ENCODE data around the gene UBALD2.
"Not testable (repeated sequence)": the region's sequence is repeated elsewhere in the genome, so short reads cannot be mapped to it uniquely, and the experiment has no call there.

UBALD2 gene

DNA sequence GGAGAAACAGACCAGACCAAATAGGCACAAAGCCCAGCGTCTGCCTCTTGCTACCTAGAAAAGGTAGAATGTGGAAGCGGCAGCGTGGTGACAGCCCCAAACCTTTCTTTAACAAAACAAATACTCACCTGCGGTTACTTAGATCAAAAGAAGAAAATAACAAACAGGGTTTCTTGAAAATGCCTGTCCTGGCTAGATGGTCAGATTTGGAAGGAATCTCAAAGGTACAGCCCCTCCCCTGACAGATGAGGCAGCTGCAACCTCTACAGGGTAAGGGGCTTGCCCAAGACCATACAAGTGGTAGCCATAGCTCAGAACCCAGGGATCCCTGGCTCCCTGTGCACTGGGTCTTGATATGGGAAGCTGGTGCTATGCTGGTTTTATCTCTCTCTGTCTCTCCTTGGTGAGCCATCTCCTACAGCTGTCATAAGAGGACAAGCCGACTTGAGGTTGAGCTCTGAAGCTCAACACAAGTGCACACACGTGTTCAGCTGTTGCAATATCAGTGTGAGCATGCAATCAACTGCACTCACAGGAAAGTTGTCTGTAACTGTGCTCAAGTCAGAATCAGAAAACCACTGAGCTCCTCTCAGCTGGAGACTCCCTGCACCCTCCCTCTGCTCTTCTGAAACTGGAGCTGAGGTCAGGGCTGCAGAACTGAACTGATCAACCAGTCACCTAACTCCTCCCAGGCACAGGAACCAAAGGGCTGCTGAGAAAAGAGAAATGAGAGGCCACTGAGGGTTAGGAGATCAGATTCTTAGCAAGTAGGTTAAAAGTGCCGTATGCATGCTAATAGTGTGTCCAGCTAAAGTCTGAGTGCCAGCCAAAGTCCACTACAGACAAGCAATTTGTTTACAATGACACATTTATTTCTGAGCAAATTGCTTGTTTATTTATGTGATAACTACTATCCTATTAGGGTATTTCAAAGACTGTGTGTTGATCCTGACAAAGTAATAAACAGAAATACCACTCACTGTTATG, 18.8 kb upstream of the UBALD2 start:
- peak; percentile 99 for DNase-seq

DNA sequence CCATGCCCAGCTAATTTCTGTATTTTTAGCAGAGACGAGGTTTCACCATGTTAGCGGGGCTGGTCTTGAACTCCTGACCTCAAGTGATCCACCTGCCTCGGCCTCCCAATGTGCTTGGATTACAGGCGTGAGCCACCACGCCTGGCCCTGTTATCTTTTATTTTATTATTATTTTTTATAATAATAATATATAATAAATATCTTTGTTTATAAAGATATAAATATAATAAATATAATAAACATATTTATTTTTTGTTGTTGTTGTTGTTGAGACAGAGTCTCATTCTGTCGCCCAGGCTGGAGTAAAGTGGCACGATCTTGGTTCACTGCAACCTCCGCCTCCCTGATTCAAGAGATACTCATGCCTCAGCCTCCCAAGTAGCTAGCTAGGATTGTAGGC, 17.8 kb upstream of the UBALD2 start:
- no peak for DNase-seq

DNA sequence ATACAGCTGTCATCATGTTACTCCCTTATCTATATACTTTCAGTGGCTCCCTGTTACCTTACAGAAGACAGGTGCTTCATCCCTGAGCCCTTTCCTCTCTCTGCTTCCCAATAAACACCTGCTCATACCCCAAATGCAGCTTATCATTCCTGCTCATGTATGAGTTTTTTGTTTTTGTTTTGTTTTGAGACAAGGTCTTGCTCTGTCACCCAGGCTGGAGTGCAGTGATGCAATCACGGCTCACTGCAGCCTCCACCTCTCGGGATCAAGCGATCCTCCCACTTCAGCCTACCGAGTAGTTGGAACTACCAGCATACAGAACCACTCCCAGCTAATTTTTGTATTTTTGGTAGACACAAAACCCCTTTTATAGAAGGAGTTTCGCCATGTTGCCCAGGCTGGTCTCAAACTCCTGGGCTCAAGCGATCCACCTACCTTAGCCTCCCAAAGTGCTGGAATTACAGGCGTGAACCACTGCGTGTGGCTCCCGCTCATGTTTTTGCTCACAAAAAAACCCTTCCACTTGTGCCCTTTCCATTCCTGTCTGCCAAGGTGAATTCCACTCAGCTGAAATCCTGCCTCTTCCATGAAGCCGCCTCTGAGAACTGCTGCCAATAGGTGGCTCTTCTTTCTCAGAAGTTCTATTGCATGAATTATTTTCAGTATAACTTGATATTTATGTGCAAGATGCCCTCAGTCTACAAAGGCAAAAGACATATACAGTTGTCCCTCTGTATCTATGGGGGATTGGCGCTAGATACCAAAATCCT, 16.9 kb upstream of the UBALD2 start:
- peak; percentile 28 to 31 for DNase-seq

DNA sequence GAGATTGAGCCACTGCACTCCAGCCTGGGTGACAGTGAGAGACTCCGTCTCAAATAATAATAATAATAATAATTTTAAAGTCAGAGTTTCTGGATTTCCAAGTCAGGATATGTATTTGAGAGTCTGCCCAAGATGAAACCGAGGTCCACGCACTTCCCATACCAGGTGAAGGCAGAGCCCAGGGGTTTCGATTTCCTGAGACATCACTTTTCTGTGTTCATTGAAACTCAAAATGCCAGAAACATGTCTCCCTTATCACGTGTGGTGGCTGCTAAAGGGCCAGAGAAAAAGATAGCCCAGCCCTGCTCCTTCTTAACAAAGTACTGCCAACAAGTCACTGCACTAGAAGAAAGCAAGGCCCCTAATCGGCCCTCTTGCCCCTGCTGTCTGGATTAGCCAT, 15.0 kb upstream of the UBALD2 start:
- DNase-seq = no peak

DNA sequence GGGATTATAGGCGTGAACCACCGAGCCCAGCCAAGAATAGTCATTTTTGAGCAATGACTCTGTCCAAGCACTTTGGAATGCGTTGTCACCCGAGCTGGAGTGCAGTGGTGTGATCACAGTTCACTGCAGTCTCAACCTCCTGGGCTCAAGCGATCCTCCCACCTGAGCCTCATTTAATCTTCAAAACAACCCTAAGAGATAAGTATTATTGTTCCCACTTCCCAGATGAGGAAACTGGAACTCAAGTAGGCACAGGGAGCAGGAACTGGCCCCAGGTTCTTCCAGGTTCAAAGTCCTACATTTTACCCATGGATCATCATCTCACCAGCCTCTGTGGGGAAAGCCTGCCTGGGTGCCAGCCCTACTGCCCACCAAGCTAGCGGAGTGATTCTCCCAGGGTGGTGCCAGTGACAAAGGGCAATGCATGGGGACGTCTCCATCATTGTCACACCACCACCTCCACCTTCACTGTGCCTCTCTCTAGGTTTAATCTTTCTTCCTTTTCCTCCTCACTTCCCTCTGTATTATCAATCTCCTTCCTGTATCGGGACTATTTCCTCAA, 13.6 kb upstream of the UBALD2 start:
- DNase-seq = no peak

DNA sequence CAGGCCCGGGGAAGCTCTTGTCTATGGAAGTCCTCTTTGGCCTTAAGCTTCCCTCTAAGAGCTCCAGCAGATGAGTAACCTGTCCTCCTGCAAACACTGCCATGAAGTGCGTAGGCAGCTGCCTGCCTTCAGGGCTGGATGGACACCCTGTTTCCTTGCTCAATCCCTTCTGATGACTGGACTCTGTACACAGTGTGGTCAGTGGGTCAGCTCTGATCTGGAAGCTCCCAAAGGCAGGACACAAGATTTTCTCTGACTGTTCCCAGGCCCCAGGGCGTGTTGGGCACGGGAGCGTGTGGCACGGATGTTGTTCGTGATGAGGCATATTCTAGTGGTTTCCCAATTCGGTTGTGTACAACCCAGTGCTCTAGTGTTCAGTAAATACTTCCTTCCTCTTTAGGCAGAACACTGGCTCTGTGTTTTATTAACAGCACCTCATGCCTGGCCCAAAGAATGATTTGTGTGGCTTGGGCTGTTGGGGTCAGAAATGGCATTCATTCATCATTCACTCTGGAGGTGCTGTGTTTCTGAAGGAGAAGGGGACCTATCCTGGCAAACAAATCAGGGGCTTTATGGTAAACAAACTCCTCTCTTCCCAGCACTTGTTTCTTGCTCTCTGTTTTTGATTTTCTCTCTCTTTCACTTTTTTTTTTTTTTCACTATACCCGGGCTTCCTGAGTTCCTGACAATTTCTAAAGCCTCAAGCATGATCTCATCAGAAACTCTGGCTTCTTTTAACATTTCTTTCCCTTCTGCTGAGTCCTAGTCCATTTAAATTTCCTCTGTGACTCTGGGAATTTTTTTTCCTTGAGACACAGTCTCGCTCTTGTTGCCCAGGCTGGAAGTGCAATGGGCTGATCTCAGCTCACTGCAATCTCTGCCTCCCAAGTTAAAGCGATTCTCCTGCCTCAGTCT, 12.9 kb upstream of the UBALD2 start:
- peak; percentile 82 to 91 for DNase-seq

DNA sequence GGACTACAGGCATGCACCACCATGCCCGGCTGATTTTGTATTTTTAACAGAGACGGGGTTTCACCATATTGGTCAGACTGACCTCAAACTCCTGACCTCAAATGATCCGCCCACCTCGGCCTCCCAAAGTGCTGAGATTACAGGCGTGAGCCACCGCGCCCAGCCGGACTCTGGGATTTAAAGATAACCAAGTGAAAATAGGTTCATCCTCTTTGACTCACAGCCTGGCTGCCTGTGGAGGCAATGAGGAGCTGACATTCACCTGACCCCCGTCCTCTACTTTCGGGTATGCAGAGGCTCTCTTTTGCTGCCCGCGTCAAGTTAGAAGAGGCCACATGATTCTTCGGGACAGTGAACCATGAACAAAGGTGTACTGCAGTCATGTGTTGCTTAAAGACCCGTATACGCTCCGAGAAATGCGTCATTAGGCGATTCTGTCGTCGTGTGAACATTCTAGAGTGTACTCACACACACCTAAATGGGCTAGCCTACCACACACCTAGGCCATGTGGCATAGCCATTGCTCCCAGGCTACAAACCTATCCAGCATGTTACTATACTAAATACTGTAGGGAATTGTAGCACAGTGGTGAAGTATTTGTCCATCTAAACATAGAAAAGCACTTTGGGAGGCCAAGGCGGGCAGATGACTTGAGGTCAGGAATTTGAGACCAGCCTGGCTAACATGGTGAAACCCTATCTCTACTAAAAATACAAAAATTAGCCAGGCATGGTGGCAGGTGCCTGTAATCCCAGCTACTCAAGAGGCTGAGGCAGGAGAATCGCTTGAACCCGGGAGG, 12.0 kb upstream of the UBALD2 start:
- not testable (repeated sequence) for DNase-seq

DNA sequence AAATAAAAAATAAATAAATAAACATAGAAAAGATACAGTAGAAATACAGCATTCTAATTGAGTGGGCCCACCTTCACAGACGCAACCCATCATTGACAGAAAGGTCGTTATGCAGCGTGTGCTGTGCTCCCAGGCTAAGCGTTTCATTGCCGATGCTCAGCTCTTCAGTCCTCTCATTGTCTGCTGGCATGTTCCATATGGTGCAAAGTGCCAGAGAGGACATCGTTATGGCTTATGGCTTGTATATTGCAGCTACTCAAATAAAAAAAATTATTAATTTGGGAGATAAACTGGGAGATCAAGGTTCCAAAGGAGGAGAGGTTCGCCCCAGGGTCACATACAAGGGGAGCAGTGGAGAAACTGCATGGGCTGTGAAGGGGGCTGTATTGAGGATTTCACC, 11.3 kb upstream of the UBALD2 start:
- no peak for DNase-seq

DNA sequence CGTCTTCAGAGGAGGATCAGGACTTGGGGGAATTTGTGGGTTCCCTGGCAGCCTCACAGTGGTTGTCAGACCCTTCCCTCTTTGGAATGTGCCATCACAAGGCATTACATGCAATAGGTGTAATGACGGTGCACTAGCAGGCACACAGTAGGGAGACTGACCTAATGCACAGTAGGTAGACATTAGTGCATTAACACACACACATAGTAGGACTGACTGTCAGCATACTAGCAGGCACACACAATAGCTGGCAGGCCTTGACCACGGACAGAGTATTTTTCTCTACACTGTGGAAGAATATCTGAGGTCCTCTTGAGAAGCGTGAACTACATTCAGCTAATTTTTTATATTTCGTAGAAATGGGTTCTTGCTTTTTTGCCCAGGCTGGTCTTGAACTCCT, 10.9 kb upstream of the UBALD2 start:
- DNase-seq = no peak

DNA sequence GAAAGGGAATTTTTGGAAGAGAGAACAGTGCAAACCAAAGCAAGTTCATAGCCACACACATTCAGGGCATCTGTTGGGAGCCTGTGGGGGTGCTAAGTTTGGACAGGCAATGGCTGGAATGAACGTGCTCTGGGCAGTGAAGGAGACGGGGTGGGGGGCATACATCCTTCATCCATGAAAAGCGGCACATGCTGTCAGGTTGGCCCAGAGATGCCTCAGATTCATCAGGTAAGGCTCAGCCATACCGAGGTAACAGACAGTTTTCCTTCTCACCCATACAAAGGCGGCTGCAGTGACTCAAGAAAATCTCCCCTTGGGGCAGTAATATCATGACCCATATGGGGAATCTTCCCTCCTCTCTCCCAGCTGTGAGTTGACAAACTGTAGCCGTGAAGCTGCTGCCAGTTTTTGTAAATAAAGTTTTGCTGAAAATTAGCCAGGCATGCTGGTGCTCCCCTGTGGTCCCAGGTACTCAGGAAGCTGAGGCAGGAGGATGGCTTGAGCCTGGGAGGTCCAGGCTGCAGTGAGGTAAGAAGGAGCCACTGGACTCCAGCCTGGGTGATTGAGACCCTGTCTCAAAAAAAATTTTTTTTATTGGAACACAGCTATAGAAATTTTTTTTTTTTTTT, 9.2 kb upstream of the UBALD2 start:
- DNase-seq = no peak

DNA sequence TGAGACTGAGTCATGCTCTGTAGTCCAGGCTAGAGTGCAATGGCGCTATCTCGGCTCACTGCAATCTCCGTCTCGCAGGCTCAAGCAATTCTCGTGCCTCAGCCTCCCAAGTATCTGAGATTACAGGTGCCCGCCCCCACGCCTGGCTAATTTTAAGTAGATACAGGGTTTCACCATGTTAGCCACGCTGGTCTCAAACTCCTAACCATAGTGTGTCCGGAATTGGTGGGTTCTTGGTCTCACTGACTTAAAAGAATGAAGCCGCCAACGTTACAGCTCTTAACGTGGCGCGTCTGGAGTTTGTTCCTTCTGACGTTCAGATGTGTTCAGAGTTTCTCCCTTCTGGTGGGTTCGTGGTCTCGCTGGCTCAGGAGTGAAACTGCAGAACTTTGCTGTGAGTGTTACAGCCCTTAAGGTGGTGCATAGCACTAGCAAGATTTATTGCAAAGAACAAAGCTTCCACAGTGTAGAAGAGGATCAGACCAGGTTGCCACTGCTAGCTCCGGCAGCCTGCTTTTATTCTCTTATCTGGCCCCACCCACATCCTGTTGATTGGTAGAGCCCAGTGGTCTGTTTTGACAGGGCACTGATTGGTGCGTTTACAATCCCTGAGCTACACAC, 8.6 kb upstream of the UBALD2 start:
- DNase-seq = not testable (repeated sequence)

DNA sequence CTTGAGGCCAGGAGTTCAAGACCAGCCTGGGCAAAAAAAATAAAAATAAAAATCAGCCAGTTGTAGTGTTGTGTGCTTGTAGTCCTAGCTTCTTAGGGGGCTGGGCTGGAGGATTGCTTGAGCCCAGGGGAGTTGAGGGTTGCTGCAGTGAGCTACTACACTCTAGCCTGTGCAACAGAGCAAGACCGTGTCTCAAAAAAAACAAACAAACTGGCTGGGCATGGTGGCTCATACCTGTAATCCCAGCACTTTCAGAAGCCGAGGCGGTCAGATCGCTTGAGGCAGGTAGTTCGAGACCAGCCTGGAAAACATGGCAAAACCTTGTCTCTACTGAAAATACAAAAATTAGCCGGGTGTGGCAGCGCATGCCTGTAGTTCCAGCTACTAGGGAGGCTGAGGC, 4.9 kb upstream of the UBALD2 start:
- no peak for DNase-seq

DNA sequence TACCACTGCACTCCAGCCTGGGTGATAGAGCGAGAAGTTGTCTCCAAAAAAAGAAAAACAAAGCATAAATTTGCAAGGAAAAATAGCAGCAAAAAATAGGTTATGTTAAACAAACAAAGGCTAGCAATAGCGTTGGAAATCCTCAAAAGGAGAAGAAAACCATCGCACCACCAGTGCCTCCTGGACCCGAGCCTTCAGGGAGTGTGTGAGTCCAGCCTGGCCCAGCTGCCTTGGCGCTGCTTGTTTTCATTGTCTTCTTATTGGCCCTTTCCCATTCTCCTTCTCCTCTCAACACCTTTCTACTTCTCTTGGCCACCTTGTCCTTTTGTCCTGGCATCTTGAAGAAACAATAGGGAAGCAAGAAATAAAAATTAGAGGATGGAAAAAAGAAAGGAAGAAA, 4.5 kb upstream of the UBALD2 start:
- no peak for DNase-seq

DNA sequence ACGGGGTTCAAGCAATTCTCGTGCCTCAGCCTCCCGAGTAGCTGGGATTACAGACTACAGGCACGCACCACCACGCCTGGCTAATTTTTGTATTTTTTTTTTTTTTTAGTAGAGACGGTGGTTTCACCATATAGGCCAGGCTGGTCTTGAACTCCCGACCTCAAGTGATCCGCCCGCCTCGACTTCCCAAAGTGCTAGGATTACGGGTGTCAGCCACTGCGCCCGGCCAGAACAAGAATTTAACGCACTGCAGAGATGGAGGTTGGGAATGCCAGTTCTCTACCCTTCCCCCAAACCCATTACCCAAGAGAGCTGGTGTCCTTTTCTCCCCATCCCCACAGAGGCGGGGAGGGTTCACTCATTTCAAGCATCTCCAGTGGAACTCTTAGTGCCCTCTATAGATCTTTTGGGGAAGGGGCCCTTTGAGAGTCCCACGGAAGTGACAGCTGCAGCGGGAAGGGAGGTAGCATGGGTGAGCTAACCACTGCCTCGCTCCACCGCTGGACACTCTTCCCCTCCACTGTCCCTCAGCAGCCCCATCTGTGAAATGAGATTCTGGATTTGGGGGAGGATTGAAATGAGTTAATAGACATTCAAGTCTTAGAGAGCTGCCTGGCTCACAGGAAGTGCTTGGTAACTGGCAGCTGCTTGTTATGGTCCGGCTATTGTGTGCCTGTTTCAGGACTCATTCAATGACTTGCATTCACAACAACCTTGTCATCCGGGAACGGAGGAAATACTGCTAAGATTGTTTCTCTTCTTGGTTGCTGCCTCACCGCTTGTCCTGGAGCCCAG, 3.5 kb upstream of the UBALD2 start:
- DNase-seq = no peak

DNA sequence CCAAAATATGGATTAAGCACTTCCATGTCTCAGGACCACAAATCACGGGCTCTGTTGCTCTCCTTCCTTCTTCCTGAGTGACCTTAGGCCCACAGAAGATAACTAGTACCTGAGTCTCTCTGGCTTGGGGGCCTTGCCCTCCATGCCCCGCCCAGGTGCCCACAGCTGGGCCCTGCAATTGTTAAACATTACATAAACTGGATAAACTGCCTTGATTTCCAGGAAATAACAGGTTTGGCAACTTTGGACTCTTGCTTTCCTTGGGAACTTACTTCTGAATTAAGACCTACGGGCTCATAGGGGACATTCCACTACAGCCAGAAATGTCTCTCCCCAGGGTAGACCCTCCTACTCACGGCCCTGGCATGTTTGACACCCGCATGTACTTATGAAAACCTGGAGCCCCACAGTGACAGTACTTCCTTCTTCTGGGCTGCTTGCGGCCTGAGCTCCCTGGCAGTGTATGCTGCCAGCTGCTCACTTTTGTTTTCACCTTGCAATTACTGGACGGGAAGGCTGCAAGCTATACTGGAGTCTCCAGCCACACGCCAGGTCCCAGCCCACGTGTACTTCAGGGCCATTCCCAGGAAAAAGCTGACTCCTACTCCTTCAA, 2.3 kb upstream of the UBALD2 start:
- peak; percentile 94 to 97 for DNase-seq

DNA sequence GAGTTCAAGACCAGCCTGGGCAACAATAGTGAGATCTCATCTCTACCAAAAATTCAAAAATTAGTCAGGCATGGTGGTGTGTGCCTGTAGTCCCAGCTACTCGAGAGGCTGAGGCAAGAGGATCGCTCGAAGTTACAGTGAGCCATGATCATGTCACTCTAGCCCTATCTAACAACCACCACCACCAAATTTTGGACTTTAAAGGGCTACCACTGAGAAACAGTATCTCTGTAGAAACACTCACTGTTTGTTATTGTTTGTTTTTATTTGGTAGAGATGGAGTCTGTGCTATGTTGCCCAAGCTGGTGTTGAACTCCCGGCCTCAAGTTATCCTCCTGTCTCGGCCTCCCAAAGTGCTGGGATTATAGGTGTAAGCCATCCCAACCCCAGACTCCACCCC, 1.3 kb upstream of the UBALD2 start:
- no peak for DNase-seq

DNA sequence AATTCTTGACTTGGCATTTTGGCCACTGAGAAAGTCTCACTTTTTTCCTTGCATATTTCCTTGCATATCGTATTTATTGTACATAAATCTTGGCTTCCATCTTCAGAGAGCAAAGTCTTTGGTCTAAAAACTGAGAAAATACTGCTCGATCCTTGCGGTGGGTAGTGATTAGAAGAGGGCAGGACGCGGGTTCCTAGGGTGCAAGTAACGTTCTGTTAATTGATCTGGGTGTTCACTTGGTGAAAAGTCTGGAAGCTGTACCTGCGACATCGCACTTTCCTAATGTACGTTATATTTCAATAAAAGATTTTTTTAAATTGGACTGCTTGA, 758 bp upstream of the UBALD2 start:
- no peak for DNase-seq

DNA sequence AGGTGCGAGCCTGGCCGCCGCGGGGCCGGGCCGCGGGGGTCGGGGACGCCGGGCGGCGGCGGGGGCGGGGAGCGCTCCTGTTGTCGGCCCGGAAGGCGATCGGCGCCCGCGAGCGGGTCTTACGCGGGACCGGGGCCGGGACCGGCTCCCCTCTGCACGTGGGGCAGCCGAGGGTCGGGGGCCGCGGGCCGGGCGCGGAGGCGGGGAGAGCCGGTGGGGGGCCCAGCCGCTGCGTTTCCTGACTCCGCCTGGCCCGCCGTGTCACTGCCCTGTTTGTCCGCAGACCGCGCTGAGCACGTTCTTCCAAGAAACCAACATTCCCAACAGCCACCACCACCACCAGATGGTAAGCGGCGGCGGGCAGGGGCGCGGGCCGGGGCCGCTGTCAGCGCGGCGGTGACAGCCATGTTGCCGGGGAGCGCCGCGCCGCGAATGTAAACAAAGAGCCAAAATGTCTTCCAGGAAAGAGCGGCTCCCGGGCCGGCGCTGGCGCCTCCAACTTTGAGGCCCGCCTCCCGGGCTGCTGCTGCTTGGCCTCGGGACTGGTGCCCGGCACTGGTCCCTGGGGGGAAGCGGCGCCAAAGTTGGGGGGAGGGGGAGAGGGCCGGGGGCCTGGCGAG, 586 bp downstream of the UBALD2 start:
- DNase-seq = peak; percentile 42 to 55

Data from Kasumi-1 (cell line).